GM12891 (cell line): Measurements from ENCODE around the gene CASP4.
"Not testable (repeated sequence)": the region's sequence is repeated elsewhere in the genome, so short reads cannot be mapped to it uniquely, and the experiment has no call there.

ENCODE experiments used
- PAX5 ChIP-seq: IDR thresholded peaks from 2 replicates; pipeline ENCODE4 v1.6.1; 2011; ENCODE audit warnings: low read length, moderate library complexity, mild to moderate bottlenecking; ENCODE audit not compliant: insufficient read depth, severe bottlenecking
- POLR2A ChIP-seq: IDR thresholded peaks from 2 replicates; pipeline ENCODE4 v1.6.1; 2011; ENCODE audit warnings: low read depth, low read length, control low read depth
- POLR2AphosphoS5 ChIP-seq: IDR thresholded peaks from 2 replicates; pipeline ENCODE4 v1.6.1; 2011; ENCODE audit warnings: low read depth, low read length, control low read depth
- TAF1 ChIP-seq: IDR thresholded peaks from 2 replicates; pipeline ENCODE4 v1.6.1; 2011; ENCODE audit warnings: low read depth, low read length, control low read depth

DNA sequence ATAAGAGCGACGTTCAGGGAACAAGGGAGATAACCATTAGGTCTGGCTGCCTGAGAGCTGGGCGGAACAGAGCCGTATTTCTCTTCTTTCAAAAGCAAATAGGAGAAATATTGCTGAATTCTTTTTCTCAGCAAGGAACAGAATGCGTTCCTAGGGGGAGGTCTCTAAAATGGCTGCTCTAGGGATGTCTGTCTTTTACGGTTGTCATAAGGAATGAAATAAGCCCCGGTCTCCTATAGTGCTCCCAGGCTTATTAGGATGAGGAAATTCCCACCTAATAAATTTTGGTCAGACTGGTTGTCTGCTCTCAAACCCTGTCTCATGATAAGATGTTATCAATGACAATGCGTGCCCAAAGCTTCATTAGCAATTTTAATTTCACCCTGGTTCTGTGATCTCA lies 4.5 kb upstream of the CASP4 start:
- not testable (repeated sequence) for TF ChIP-seq POLR2A, POLR2AphosphoS5, PAX5, TAF1
